SK-N-SH (cell line): Measurements from ENCODE around the gene SPSB1.

Experiments used
- CTCF ChIP-seq: fragments of 200-600 bp; sonication (generic); IDR thresholded peaks from 2 replicates; pipeline ENCODE4 v1.6.1; 2017; ENCODE audit warnings: antibody characterized with exemption, mild to moderate bottlenecking, moderate library complexity
- MAX ChIP-seq: IDR thresholded peaks from 2 replicates; pipeline ENCODE4 v1.4.0; 2012; ENCODE audit warnings: low read depth
- MXI1 ChIP-seq: IDR thresholded peaks from 2 replicates; pipeline ENCODE4 v1.6.1; 2012; ENCODE audit warnings: mild to moderate bottlenecking, low read depth, low read length, improper control_type of control experiment
- PBX3 ChIP-seq: IDR thresholded peaks from 2 replicates; pipeline ENCODE4; 2012
- USF2 ChIP-seq: fragments of 150-350 bp; IDR thresholded peaks from 2 replicates; pipeline ENCODE4 v1.6.1; 2017; ENCODE audit warnings: antibody characterized with exemption, low read length, low read depth, borderline replicate concordance
- YY1 ChIP-seq: IDR thresholded peaks from 2 replicates; pipeline ENCODE4 v1.4.0; 2012; ENCODE audit warnings: low read depth, mild to moderate bottlenecking

GRCh38 chr1:9328715-9329114 lies 36.0 kb downstream of the SPSB1 start:
- no peak for TF ChIP-seq USF2
- no peak for TF ChIP-seq MXI1
- no peak for TF ChIP-seq YY1
- no peak for TF ChIP-seq CTCF
- TF ChIP-seq MAX = no peak
- no peak for TF ChIP-seq PBX3
